NAMALWA (cell line): ENCODE measurements around the gene PARP11.

Experiments used
- DNase-seq: peaks from one replicate; pipeline ENCODE4 v3.0.0-alpha.2; 2015; ENCODE audit warnings: low spot score

Gene PARP11

GRCh38 chr12:3770891-3771290, 102.3 kb downstream of the PARP11 start:
- no peak for DNase-seq

GRCh38 chr12:3768911-3769447, 104.2 kb downstream of the PARP11 start:
- DNase-seq: no peak

- DNase-seq: no peak
These were observed 112.0 kb downstream of the PARP11 start for GRCh38 chr12:3761116-3761735.

- no peak for DNase-seq
These were observed 113.3 kb downstream of the PARP11 start for GRCh38 chr12:3759878-3760277.
